HUDEP-2 (cell line): ENCODE results near the gene ARHGAP33.

Experiments used
- DNase-seq, 76 experiments: peaks; one replicate each; lab custom pipeline; 2025; ENCODE audit not compliant: unreplicated experiment in 76 of 76; lab: John Stamatoyannopoulos, UW

The ARHGAP33 gene, protein sequence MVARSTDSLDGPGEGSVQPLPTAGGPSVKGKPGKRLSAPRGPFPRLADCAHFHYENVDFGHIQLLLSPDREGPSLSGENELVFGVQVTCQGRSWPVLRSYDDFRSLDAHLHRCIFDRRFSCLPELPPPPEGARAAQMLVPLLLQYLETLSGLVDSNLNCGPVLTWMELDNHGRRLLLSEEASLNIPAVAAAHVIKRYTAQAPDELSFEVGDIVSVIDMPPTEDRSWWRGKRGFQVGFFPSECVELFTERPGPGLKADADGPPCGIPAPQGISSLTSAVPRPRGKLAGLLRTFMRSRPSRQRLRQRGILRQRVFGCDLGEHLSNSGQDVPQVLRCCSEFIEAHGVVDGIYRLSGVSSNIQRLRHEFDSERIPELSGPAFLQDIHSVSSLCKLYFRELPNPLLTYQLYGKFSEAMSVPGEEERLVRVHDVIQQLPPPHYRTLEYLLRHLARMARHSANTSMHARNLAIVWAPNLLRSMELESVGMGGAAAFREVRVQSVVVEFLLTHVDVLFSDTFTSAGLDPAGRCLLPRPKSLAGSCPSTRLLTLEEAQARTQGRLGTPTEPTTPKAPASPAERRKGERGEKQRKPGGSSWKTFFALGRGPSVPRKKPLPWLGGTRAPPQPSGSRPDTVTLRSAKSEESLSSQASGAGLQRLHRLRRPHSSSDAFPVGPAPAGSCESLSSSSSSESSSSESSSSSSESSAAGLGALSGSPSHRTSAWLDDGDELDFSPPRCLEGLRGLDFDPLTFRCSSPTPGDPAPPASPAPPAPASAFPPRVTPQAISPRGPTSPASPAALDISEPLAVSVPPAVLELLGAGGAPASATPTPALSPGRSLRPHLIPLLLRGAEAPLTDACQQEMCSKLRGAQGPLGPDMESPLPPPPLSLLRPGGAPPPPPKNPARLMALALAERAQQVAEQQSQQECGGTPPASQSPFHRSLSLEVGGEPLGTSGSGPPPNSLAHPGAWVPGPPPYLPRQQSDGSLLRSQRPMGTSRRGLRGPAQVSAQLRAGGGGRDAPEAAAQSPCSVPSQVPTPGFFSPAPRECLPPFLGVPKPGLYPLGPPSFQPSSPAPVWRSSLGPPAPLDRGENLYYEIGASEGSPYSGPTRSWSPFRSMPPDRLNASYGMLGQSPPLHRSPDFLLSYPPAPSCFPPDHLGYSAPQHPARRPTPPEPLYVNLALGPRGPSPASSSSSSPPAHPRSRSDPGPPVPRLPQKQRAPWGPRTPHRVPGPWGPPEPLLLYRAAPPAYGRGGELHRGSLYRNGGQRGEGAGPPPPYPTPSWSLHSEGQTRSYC

DNA sequence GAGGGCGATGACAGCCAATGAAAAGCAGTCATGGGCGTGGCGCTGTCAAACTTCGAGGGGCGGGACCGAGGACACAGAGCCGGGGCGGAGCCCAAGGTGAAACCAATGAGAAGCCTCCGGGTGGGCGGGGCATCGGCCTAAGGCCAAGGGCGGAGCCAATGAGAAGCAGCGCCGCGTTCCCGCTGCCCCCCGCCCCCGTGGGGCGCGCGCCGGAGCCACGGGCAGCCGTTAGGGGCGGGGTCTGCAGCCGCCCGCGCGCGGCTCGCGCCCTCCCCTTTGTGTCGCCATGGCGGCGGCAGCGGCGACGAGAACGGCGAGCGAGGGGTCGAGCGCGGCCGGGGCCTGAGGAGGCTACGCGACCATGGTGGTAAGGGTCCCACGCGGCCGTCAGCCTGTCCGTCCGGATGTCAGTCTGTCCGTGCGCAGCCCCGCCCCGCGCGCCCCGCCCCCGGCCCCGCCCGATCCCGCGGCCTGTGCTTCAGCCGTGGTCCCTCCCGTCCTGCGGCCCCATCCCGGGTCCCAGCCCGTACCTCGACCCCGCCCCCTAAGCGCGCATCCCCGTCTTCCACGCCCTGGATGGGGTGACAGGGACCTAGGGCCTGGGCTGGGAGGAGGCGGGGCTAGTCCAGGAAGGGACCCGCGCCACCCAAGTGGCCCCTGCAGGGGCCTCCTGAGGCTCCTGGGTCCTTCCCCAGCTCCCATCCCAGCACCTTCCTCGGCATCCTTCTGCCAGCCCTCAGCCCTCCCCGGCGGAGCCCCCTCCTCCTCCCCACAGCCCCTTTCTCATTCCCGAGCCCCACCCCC lies at the start of gene ARHGAP33:
Gene ARHGAP33, plus strand, starts transcription at position 267 of the 804 bp plus-strand sequence. Its CDS starts 95 bp downstream, at position 362.
- DNase-seq: peak in 75 of 76 experiments; percentile 45 to 100 (median 99)

DNA sequence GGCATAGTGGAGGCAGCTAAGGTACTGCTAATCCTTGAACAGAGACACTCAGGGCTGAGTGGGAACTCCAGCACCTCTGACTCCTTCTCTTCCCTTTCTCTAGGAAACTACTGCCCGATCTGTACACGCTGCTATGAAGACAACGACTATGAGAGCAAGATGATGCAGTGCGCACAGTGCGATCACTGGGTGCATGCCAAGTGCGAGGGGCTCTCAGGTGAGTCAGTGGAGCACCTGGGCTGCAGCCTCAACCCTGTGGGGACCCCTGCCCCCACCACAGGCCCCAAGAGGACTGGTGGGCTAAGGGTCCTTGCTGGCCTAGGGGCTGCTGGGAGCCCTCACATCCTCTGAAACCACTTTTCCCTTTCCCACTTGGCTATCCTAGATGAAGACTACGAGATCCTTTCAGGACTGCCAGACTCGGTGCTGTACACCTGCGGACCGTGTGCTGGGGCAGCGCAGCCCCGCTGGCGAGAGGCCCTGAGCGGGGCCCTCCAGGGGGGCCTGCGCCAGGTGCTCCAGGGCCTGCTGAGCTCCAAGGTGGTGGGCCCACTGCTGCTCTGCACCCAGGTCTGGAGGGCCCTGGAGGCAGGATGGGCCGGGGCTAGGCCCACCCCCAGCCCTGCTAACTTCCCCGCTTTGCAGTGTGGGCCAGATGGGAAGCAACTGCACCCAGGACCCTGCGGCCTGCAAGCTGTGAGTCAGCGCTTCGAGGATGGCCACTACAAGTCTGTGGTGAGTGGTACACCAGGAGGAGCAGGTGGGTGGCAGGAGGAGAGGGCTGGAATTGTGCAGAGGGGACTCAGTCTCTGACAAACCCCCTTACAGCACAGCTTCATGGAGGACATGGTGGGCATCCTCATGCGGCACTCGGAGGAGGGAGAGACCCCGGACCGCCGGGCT lies 48.1 kb upstream of the ARHGAP33 start:
- DNase-seq: no peak

DNA sequence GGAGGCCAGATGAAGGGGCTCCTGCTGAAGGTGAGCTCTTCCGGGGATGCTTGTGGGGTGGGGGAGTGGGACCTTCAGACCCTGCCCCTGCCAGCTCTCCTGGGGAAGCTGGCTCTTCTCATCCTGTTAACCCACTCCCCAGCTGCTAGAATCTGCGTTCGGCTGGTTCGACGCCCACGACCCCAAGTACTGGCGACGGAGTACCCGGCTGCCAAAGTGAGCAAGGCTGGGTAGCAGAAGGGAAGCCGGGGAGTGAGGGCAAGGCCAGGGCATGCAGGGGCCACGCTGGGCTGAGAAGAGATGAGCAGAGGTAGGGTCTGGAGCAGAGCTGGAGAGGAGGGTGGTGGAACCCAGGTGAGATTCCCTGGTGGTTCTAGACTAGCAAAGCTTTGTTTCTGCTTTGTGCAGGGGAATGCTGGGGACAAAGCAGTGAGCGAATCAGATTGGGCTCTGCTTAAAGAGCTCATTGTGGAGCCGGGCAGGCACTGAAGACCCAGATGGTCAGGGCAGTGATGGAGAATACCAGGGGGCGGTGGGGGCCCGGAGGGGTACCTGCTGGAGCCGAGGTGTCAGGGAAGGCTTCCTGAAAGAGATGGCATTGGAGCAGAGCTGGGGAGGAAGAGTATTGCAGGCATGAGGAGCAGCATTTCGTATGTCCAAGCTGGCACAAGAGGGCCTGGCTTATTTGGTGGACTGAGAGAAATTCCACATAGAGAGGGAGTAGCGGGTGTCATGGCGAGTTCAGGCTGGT lies 47.2 kb upstream of the ARHGAP33 start:
- no peak for DNase-seq

DNA sequence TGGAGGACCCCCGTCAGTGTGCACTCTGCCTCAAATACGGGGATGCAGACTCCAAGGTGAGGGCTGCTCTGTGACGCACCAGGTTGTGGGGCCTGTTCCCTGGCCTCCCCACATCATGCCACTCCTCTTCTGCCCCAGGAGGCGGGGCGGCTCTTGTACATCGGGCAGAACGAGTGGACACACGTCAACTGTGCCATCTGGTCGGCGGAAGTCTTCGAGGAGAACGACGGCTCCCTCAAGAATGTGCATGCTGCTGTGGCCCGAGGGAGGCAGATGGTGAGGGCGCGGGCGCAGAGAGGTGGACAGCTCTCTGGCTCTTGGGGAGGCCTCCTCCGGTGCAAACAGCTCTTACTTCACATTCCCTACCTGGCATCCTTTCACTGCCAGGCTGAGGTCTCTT lies 46.3 kb upstream of the ARHGAP33 start:
- no peak for DNase-seq

DNA sequence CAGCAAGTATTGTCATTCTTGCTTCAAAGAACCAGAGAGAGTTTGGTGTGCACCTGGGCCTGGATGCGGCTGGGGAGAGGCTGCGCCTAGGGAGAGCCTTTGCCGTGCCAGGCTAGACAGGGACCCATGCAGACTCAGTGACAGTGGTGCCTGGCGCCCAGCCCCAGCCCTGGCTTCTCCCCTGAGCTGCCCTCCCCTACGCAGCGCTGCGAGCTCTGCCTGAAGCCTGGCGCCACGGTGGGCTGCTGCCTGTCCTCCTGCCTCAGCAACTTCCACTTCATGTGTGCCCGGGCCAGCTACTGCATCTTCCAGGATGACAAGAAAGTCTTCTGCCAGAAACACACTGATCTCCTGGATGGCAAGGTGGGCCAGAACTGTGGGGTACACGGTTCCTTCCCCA lies 45.6 kb upstream of the ARHGAP33 start:
- DNase-seq: no peak

DNA sequence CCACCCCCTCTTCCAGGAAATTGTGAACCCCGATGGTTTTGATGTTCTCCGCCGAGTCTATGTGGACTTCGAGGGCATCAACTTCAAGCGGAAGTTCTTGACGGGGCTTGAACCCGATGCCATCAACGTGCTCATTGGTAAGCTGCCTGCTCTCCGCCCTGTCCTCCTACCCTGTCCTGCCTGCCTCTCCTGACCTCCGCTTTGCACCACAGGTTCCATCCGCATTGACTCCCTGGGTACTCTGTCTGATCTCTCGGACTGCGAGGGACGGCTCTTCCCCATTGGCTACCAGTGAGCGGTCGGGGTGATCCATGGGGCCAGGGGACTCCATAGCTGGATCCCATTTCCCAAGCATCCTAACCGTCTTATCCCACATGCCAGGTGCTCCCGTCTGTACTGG lies 45.0 kb upstream of the ARHGAP33 start:
- DNase-seq: no peak

DNA sequence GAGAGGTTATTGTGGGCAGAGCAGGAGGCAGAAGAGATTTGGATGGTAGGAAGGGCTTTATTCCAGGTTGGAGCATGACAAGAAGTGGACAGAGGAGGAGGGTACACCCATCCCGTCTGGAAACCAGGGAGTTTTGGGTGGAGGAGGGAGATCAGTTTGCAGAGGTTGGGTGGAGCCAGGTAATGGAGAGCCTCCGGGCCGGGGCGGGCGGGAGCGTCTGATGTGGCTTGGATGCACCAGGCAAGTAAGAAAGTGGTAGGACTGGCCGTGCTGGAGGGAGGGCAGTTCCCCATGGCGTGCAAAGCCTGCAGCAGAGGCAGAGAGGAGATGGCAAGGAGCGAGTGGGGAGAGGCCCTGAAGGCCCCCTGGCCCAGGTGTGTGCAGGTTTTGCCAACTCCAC lies 44.0 kb upstream of the ARHGAP33 start:
- no peak for DNase-seq

DNA sequence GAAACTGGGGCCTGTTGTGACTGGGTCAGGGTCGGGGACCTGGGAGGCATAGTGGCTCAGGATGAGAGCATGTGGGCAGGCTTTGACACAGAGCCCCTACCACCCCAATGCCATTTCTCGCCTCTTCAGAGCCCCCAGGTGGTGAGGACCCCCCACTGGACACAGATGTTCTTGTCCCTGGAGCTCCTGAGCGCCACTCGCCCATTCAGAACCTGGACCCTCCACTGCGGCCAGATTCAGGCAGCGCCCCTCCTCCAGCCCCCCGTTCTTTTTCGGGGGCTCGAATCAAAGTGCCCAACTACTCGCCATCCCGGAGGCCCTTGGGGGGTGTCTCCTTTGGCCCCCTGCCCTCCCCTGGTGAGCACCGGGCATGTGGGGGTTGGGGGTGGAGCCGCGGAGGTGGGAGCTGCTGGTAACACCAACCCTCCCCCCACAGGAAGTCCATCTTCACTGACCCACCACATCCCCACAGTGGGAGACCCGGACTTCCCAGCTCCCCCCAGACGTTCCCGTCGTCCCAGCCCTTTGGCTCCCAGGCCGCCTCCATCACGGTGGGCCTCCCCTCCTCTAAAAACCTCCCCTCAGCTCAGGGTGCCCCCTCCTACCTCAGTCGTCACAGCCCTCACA lies 43.5 kb upstream of the ARHGAP33 start:
- no peak for DNase-seq

DNA sequence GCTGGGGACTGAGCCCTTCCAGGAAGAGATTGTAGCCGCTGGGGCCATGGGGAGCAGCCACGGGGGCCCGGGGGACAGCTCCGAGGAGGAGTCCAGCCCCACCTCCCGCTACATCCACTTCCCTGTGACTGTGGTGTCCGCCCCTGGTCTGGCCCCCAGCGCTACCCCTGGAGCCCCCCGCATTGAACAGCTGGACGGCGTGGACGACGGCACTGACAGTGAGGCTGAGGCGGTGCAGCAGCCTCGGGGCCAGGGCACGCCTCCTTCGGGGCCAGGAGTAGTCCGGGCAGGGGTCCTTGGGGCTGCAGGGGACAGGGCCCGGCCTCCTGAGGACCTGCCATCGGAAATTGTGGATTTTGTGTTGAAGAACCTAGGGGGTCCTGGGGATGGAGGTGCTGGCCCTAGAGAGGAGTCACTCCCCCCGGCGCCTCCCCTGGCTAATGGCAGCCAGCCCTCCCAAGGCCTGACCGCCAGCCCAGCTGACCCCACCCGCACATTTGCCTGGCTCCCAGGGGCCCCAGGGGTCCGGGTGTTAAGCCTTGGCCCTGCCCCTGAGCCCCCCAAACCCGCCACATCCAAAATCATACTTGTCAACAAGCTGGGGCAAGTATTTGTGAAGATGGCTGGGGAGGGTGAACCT lies 42.7 kb upstream of the ARHGAP33 start:
- no peak for DNase-seq

DNA sequence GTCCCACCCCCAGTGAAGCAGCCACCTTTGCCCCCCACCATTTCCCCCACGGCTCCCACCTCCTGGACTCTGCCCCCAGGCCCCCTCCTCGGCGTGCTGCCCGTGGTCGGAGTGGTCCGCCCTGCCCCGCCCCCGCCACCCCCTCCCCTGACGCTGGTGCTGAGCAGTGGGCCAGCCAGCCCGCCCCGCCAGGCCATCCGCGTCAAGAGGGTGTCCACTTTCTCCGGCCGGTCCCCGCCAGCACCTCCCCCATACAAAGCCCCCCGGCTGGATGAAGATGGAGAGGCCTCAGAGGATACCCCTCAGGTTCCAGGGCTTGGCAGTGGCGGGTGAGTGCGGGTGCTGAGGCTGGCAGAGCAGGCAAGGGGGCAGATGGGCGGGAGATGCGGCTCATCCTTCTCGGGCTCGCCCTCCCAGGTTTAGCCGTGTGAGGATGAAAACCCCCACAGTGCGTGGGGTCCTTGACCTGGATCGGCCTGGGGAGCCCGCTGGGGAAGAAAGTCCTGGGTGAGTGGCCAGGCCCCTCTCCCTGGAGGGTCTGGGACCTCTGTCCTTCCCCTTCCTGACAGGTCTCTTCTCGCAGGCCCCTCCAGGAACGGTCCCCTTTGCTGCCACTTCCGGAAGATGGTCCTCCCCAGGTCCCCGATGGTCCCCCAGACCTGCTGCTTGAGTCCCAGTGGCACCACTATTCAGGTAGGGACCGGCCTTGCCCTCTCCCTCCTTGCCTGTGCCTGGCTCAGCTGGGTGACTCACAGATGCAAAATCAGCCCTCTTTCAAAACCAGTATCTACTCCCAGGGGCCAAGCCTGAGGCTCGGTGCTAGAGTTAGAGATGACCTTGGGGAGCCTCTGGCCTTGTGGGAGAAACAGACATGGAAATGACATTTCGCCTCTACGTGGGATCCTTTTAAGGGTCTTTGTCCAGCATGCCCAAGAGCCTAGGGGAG lies 41.9 kb upstream of the ARHGAP33 start:
- no peak for DNase-seq

DNA sequence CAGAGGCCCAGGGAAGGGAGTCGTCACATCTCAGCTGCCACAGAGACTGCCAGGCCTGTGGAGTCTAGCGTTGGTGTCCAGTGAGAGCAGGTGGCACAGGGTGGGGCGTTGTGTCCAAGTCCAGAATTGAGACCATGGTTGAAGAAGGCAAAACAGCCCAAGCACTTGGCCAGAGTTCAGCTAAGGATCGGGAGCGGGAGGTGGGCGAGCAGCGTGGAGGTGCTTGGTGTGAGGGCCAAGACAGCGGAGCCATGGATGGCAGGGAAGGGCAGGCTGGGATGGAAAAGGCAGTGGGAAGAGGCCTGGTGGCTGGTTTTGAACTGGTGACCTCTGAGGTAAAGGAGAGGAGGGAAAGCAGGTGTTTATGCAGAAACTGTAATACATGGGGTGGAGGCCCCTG lies 41.1 kb upstream of the ARHGAP33 start:
- no peak for DNase-seq

DNA sequence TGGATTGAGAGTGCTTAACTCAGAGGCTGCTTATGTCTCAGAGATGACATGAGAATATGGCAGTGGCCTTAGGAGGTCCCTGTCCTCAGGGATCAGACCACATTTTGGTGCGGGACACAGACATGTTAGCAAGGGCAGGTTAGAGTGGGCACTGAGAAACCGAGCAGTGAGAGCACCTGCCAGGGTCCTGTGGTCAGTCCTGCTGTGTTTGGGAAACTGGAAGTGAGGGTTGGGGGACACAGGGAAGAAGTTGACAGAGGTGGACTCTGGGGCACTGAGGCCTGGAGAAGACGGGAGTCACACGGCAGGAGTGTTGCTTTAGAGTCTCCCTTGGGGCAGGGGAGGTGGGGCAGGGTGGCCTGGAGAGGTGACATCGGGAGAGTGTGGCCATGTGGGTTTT lies 40.5 kb upstream of the ARHGAP33 start:
- no peak for DNase-seq

DNA sequence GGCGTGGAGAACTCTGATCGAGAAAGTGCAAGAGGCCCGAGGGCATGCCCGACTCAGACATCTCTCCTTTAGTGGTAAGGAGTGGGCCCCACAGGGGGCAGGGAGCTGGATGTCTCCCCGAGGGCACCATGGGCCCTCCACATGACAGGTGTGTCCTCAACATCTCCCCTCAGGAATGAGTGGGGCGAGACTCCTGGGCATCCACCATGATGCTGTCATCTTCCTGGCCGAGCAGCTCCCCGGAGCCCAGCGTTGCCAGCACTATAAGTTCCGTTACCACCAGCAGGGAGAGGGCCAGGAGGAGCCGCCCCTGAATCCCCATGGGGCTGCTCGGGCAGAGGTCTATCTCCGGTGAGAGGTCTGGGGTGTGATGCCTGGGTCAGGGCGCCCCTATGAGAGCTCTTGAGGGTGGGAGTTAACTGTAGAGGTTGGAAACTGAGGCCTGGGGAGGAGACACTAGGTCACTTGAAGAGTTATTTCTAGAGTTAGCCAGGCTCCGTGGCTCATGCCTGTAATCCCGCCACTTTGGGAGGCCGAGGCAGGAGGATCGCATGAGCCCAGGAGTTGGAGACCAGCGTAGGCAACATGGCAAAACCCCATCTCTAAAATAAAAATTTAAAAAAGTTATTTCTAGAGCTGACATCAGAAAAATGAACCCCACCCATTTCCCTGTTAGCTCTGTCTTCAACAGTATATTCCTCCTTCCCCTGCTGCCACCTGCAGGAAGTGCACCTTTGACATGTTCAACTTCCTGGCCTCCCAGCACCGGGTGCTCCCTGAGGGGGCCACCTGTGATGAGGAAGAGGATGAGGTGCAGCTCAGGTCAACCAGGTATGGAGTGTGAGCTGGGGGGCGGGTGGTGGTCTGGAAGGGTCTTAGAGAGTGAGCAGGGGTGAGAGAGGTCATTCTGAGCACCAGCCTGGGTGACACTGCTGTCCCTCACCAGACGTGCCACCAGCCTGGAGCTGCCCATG lies 38.2 kb upstream of the ARHGAP33 start:
- peak in 4 of 76 experiments; percentile 9 to 27 (median 15) for DNase-seq

DNA sequence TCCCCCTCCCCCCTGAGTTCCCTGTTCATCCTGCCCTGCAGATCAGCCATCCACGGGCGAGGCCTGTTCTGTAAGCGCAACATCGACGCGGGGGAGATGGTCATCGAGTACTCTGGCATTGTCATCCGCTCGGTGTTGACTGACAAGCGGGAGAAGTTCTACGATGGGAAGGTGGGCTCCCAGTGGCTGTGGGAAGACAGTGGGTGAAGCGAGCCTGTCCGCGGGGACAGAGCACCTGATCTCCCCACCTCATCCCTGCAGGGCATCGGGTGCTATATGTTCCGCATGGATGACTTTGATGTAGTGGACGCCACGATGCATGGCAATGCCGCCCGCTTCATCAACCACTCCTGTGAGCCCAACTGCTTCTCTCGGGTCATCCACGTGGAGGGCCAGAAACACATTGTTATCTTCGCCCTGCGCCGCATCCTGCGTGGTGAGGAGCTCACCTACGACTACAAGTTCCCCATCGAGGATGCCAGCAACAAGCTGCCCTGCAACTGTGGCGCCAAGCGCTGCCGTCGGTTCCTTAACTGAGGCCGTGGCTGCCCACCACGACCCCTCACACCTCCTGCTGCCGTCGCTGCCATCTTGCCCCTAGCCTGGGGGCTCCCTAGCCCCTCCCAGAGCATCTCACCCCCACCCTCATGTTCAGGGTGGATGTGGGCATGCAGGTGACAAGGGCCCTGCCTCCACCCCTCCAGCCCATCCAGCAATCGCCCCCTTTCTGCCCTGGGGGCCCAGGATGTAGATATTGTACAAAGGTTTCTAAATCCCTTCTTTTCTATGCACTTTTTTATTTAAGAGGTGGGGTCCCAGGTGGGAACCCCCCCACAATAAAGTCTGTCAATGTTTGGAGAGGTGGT lies 37.1 kb upstream of the ARHGAP33 start:
- DNase-seq: no peak
